Measurements from ENCODE around the gene AUTS2.

The AUTS2 gene

GRCh38 chr7:70765651-70766050 is 1167.4 kb downstream of the AUTS2 start:
- H3K4me3 ChIP-seq (ENCODE audit: low read length) = no peak overlapping the region
- TF ChIP-seq ZNF274 (IDR thresholded peaks at IDR 0.05; ENCODE audit: low read depth, low read length) = no peak

GRCh38 chr7:70766109-70766508 is 1167.8 kb downstream of the AUTS2 start:
- TF ChIP-seq ZNF274 (IDR thresholded peaks at IDR 0.05; ENCODE audit: low read depth, low read length) = no peak
- no peak overlapping the region for H3K4me3 ChIP-seq (ENCODE audit: low read length)

GRCh38 chr7:70766694-70767093 is 1168.4 kb downstream of the AUTS2 start:
- H3K4me3 ChIP-seq (ENCODE audit: low read length) = no peak overlapping the region
- no peak for TF ChIP-seq ZNF274 (IDR thresholded peaks at IDR 0.05; ENCODE audit: low read depth, low read length)

DNA sequence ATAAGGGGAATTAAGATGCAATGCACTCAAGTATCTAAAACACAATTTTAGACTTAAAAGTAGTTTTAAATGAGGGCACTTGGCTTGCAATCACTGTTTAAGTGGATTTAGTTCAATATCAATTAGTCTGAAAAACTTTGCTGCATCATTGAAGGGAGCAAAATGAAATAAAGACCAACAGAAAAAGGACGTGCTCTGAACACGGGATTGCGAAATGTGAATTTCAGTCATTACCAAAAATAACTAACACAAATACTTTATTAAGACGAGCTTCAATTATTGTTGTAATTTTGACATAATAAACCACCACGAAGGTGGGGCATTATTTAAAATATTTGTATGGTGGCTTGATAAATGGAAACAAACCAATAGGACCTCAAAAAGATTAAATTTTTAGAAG is 1171.9 kb downstream of the AUTS2 start:
- TF ChIP-seq ZNF274 (IDR thresholded peaks at IDR 0.05; ENCODE audit: low read depth, low read length) = no peak
- no peak overlapping the region for H3K4me3 ChIP-seq (ENCODE audit: low read length)

DNA sequence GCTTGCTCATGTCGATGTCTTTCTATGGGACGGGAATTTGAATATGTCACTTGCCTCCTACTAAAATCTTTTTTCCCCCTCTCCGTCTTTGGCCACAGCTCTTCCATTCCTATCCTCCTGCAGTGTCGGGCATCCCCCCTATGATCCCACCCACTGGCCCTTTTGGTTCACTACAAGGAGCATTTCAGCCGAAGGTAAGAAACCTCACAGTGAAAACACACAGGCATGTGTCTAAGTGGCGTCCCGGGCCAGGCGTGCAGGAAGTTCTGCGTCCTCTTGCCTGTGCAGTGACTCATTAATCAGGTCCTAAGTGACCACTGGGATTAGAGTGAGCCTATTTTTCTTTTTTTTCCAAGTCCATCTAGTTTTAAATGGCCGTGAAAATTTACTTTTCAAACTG is 1173.2 kb downstream of the AUTS2 start:
- no peak for TF ChIP-seq ZNF274 (IDR thresholded peaks at IDR 0.05; ENCODE audit: low read depth, low read length)
- no peak overlapping the region for H3K4me3 ChIP-seq (ENCODE audit: low read length)

- TF ChIP-seq ZNF274 (IDR thresholded peaks at IDR 0.05; ENCODE audit: low read depth, low read length) = no peak
- H3K4me3 ChIP-seq (ENCODE audit: low read length) = no peak overlapping the region
Measured at GRCh38 chr7:70772891-70773290, 1174.6 kb downstream of the AUTS2 start.

GRCh38 chr7:70773406-70773805 is 1175.1 kb downstream of the AUTS2 start:
- H3K4me3 ChIP-seq (ENCODE audit: low read length) = no peak overlapping the region
- TF ChIP-seq ZNF274 (IDR thresholded peaks at IDR 0.05; ENCODE audit: low read depth, low read length) = no peak

DNA sequence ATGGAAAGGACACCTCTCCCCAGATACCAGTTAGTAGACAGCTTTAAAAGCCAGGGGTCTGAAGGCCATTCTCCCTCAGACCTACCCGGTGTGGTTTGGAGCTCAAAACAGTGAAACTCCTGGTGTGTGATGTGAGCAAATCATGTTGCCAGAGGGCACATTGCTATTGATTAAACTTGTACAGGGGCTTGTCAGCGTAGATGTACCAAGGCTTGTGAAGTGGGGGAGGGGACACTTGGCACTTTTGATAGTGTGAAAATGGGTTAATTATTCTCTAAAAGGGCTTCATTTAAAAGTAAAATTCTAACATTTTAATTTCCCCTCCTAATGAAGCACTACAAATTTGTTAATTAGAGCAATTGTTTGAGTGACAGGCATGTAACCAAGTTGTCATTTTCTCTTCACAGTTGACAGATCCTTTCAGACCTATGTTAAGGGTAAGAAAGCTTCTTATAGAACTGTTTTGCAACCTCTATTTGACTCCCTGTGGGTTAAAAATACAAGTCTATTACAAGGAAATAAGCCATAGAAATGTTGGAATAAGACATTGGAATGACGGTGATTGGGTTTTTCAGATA is 1176.8 kb downstream of the AUTS2 start:
- H3K4me3 ChIP-seq (ENCODE audit: low read length) = no peak overlapping the region
- TF ChIP-seq ZNF274 (IDR thresholded peaks at IDR 0.05; ENCODE audit: low read depth, low read length) = no peak

DNA sequence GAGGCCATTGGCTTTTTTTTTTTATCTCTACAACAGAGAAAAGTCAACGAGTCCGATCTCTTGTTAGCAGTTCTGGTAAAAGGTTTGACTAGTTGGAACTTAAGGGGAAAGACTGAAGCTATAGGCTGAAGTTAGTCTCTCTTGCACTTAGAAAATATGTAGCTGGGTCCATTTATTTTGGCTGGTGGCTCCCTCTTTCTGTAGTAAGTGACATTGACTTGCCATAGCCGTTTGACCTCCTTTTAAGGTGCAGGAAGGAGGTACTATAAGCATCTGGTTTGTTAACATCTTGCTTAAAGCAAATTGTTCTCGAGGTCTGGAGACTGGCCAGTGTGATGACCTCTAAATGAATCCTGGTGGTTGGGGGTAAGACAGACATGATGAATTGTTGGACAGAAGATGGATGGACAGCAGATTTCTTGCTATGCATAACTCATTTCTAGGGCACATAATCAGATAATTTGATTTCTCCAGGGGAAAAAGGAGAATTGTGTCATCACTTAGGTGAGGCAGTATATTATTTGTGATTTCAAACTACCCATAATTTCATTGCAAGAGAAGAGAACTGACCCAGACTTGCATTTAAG is 1177.4 kb downstream of the AUTS2 start:
- no peak for TF ChIP-seq ZNF274 (IDR thresholded peaks at IDR 0.05; ENCODE audit: low read depth, low read length)
- no peak overlapping the region for H3K4me3 ChIP-seq (ENCODE audit: low read length)

- no peak for TF ChIP-seq ZNF274 (IDR thresholded peaks at IDR 0.05; ENCODE audit: low read depth, low read length)
- no peak overlapping the region for H3K4me3 ChIP-seq (ENCODE audit: low read length)
Measured at GRCh38 chr7:70776627-70777101, 1178.4 kb downstream of the AUTS2 start.

GRCh38 chr7:70777251-70777650 is 1179.0 kb downstream of the AUTS2 start:
- no peak for TF ChIP-seq ZNF274 (IDR thresholded peaks at IDR 0.05; ENCODE audit: low read depth, low read length)

GRCh38 chr7:70778585-70778984 is 1180.3 kb downstream of the AUTS2 start:
- no peak for TF ChIP-seq ZNF274 (IDR thresholded peaks at IDR 0.05; ENCODE audit: low read depth, low read length)

More at GRCh38 chr7:70777251-70777650, 1179.0 kb downstream of the AUTS2 start:
- no peak overlapping the region for H3K4me3 ChIP-seq (ENCODE audit: low read length)

GRCh38 chr7:70779321-70779720 is 1181.0 kb downstream of the AUTS2 start:
- TF ChIP-seq ZNF274 (IDR thresholded peaks at IDR 0.05; ENCODE audit: low read depth, low read length) = no peak

More at GRCh38 chr7:70778585-70778984, 1180.3 kb downstream of the AUTS2 start:
- H3K4me3 ChIP-seq (ENCODE audit: low read length) = no peak overlapping the region

DNA sequence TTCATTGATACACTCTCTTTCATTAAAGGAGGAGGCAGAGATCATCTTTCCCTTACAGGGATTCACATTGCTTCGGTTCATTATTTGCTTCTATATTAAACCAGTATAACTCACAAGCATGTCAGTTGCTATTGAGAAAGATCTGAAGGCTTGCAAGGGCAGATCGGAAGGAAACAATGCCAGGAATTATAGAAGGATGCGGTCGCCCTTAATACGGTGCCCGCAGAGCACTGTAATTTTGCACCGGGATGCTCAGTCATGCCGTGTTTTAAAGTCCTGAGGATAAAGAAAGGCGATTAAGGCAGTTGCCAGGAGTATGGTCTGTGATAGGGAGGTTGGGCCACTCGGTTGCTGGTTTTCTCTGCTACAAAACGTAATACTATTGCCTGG is 1183.6 kb downstream of the AUTS2 start:
- no peak for TF ChIP-seq ZNF274 (IDR thresholded peaks at IDR 0.05; ENCODE audit: low read depth, low read length)
- no peak overlapping the region for H3K4me3 ChIP-seq (ENCODE audit: low read length)

More at GRCh38 chr7:70779321-70779720, 1181.0 kb downstream of the AUTS2 start:
- no peak overlapping the region for H3K4me3 ChIP-seq (ENCODE audit: low read length)

DNA sequence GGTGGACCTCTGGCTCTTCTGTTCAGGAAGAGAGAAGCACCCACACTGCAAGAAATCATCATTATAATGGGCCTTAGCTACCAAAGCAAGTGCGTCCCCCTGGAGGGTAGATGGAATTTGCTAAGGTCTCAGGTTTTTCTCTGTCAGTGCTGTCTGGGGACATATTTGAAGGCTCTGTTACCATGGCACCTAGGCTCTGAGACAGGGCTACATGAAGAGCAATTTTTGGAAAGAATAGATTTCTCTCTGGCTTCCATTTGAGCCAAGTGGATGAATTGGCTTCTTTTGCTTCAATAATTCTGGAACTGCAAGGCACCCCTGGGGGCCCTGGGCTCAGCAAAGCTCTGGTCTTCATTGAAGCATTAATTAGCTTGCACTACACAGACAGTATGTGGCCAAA is 1184.5 kb downstream of the AUTS2 start:
- no peak overlapping the region for H3K4me3 ChIP-seq (ENCODE audit: low read length)
- no peak for TF ChIP-seq ZNF274 (IDR thresholded peaks at IDR 0.05; ENCODE audit: low read depth, low read length)

- no peak overlapping the region for H3K4me3 ChIP-seq (ENCODE audit: low read length)
- TF ChIP-seq ZNF274 (IDR thresholded peaks at IDR 0.05; ENCODE audit: low read depth, low read length) = no peak
Measured at GRCh38 chr7:70785427-70785826, 1187.2 kb downstream of the AUTS2 start.

Data from GM08714 (cell line).